Measurements from ENCODE around the gene FCN2. TPM values are rescaled to one million over a fixed set of nuclear protein-coding genes. Genes with fewer than 3 reads are reported as not detected.

FCN2 gene
- total RNA-seq, 4 donors from 2014 or later = not detected

DNA sequence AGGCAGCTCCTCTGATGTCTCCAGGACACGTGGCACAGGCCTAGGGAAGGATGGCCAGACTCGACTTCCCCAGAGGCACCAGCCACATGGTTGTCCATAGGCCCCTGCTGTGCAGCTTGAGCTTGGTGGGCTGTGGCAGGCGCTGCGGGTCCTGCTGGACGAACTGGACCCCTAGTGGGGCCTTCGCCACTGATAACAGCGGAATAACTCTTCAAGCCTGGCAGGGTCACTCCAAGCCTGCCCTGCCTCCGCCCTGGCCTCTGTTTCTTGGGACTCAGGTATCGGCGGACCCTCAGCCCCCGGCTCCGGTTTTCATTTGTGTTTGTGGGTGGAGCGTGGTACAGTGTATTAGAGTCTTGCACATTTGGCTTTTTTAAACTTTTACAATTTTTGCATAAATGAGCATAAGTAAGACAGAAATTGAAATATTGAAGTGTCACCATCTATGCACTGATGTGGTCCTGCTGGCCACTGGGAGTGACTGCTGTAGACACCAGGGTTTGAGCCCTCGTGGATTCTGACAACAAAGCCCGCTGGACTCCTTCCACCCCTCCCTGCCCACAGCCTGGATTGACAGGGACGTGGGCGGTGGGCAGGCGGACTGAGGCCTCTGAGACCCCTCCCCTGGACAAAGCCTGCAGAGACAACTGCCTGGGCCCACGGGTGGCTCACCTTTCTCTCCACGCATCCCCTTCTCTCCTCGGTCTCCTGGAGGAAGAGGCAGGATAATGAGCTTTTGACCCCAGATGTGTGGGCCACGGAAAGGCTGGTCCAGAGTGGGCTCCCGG lies 33.3 kb downstream of the FCN2 start:
- Histone ChIP-seq H3K4me3 (no peak overlapping the region), H3K9me3 (no peaks in the 10 kb centered on the region), H3K4me1 (no peaks in the 10 kb centered on the region), H3K27ac (no peak overlapping the region), H3K36me3 (no peaks in the 10 kb centered on the region), H3K27me3 (no peaks in the 10 kb centered on the region)
- TF ChIP-seq POLR2A (IDR thresholded peaks at IDR 0.05) = no peak
- TF ChIP-seq, protein P1, sequence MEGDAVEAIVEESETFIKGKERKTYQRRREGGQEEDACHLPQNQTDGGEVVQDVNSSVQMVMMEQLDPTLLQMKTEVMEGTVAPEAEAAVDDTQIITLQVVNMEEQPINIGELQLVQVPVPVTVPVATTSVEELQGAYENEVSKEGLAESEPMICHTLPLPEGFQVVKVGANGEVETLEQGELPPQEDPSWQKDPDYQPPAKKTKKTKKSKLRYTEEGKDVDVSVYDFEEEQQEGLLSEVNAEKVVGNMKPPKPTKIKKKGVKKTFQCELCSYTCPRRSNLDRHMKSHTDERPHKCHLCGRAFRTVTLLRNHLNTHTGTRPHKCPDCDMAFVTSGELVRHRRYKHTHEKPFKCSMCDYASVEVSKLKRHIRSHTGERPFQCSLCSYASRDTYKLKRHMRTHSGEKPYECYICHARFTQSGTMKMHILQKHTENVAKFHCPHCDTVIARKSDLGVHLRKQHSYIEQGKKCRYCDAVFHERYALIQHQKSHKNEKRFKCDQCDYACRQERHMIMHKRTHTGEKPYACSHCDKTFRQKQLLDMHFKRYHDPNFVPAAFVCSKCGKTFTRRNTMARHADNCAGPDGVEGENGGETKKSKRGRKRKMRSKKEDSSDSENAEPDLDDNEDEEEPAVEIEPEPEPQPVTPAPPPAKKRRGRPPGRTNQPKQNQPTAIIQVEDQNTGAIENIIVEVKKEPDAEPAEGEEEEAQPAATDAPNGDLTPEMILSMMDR (IDR thresholded peaks at IDR 0.05) = no peak
- DNase-seq = peak in 1 of 3 donors; percentile 39

- Histone ChIP-seq H3K27me3 (no peaks in the 10 kb centered on the region), H3K4me3 (no peak overlapping the region), H3K9me3 (no peaks in the 10 kb centered on the region), H3K36me3 (no peaks in the 10 kb centered on the region), H3K4me1 (no peaks in the 10 kb centered on the region), H3K27ac (no peak overlapping the region)
- TF ChIP-seq POLR2A (IDR thresholded peaks at IDR 0.05) = no peak
- TF ChIP-seq, protein P1 (IDR thresholded peaks at IDR 0.05) = no peak
- no peak for DNase-seq
Observed at GRCh38 chr9:134914501-134914834, 33.9 kb downstream of the FCN2 start.

- Histone ChIP-seq H3K9me3 (no peaks in the 10 kb centered on the region), H3K4me1 (no peaks in the 10 kb centered on the region), H3K36me3 (no peaks in the 10 kb centered on the region), H3K4me3 (no peak overlapping the region), H3K27ac (no peak overlapping the region), H3K27me3 (no peaks in the 10 kb centered on the region)
- peak in 1 of 3 donors; percentile 28 for DNase-seq
- TF ChIP-seq POLR2A (IDR thresholded peaks at IDR 0.05) = no peak
- TF ChIP-seq, protein P1 (IDR thresholded peaks at IDR 0.05) = no peak
Observed at GRCh38 chr9:134915046-134915985, 34.7 kb downstream of the FCN2 start.

DNA sequence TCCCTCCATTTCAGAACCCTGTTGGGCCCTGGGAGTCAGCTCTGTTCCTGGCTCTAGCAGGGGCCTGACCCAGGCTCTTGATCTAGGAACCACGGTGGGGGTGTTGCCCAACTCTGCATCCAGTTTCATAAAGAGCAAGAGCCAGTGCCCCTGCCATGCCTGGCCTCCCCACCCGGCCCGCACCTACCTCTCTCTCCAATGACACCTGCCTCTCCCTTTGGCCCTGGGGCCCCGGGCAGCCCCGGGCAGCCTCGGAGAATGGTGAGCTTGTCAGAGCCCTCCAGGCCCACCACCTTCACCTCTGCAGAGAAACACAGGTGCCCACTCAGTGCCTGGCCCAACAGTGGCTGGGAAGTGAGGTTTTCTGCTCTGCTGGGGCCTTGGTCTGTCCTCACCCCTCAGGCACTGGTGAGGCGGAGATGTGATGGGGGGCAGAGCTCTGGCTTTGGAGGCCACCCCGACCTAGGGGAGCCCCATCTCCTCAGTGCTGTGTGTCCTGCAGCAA lies 35.6 kb downstream of the FCN2 start:
- Histone ChIP-seq H3K27me3 (no peaks in the 10 kb centered on the region), H3K27ac (no peak overlapping the region), H3K36me3 (no peaks in the 10 kb centered on the region), H3K4me3 (no peak overlapping the region), H3K9me3 (no peaks in the 10 kb centered on the region), H3K4me1 (no peaks in the 10 kb centered on the region)
- TF ChIP-seq, protein P1 (IDR thresholded peaks at IDR 0.05) = no peak
- DNase-seq = peak in 1 of 3 donors; percentile 32

GRCh38 chr9:134917431-134918373 lies 37.1 kb downstream of the FCN2 start, which contains the start of gene FCN1:
FCN1 (minus strand) TSS chr9:134917912; CDS start chr9:134917871, 41 bp downstream.
- no peak within 1 kb of the TSS for H3K4me3 ChIP-seq
- H3K27me3 ChIP-seq = no peaks in the 10 kb centered on the region
- no peak within 1 kb of the TSS for H3K27ac ChIP-seq
- no peaks in the 10 kb centered on the region for H3K9me3 ChIP-seq
- no peaks in the 10 kb centered on the region for H3K4me1 ChIP-seq
- H3K36me3 ChIP-seq = no peaks in the 10 kb centered on the region
- TF ChIP-seq, protein P1 (IDR thresholded peaks at IDR 0.05) = no peak
- no peak for TF ChIP-seq POLR2A (IDR thresholded peaks at IDR 0.05)
- DNase-seq = peak in 1 of 3 donors; percentile 14

Measured in Peyer's patch (tissue), 4 donors.